NCI-H2227 (cell line): ENCODE data around the gene ZFP64.
A peak's percentile ranks its signal among the peaks of the same experiment; 100 is the strongest.
"Not testable (repeated sequence)": the region's sequence is repeated elsewhere in the genome, so short reads cannot be mapped to it uniquely, and the experiment has no call there.

Experiments used
- DNase-seq: peaks from one replicate; lab custom pipeline; 2025; ENCODE audit not compliant: unreplicated experiment; lab: John Stamatoyannopoulos, UW

Gene ZFP64

GRCh38 chr20:52191132-52191915 is at the start of gene ZFP64:
TSS of gene ZFP64 (minus strand) at chr20:52191779. CDS start at chr20:52191636, 143 bp downstream.
- peak; percentile 89 for DNase-seq

GRCh38 chr20:52240802-52241201 is 49.2 kb upstream of the ZFP64 start:
- no peak for DNase-seq

DNA sequence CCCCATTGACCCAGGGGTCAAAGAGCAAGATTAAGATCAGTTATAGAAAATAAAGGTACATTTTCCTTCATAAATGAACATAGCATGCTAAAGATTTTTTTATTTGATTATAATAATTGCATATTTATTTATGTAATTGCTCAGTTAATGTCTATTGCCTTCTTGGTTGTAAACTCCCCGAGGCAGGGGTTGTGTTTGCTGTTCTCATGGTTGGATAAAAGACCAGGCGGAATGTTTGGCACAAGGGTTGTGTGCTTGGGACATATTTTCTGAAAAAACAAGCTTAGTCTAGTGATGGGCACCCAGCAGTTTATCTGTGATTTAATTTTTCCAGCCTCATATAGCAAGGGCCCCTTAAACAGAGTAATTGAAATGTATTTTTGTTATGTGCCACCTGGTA is 47.5 kb upstream of the ZFP64 start:
- no peak for DNase-seq

- DNase-seq, result no peak
Measured at GRCh38 chr20:52236292-52236691, 44.7 kb upstream of the ZFP64 start.

GRCh38 chr20:52235129-52235528 is 43.5 kb upstream of the ZFP64 start:
- no peak for DNase-seq

DNA sequence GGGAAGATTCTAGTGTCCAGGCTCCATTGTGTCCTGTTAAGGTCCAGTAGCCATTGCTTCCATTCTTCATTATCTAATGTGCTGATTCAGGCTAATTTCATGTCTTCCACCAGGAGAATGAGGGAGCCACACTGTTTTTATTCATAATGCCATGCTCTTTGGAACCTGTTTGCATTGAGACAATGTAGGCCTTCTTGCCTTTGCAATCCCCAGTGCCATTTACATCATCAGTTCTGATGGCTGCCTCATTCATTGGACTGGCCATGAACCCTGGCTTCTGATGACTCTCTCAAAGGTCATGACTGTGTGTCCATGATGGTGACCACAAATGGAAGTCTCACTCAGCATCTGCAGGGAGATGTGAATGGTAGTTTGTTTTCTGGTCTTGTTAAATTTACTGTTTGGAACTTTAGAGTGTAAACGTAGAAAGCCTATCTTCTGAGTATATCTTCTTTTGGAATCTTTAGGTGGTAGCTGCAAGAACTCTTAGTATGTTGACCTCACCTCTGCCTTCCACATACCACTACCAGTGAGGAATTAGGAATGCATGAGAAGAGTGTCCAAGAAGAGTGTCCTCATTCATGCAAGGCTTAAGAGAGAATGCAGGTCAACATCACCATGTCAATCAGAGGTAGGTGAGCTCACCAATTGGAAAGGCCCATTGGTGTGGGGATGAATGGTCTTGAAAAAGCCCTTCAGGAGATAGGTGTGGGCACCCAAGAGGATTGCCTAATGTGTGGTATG is 42.9 kb upstream of the ZFP64 start:
- DNase-seq, result no peak

DNA sequence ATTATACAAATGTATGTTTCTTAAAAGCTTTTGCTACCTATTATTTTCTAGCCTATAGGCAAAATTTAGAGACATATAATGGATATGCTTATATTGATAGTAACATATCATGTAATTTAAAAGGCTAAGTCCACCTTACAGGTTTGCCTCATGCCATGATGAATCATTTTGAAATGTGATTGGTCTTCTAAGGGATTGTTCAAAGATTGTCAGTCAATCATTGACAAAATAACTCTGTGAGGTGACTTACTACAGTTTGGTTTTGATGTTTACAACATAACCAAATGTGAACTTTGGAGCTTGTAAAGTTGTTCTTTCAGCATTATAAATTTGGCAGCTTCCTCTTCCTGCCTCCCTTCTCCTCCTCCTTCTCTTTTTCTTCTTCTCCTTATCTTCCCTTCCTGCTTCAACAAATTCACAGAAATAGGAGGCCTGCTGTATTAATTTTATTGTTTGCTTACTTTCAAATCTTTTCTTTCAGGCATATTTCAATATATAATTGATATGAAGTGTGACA is 39.7 kb upstream of the ZFP64 start:
- DNase-seq, result no peak

- no peak for DNase-seq
Measured at GRCh38 chr20:52230409-52230808, 38.8 kb upstream of the ZFP64 start.

DNA sequence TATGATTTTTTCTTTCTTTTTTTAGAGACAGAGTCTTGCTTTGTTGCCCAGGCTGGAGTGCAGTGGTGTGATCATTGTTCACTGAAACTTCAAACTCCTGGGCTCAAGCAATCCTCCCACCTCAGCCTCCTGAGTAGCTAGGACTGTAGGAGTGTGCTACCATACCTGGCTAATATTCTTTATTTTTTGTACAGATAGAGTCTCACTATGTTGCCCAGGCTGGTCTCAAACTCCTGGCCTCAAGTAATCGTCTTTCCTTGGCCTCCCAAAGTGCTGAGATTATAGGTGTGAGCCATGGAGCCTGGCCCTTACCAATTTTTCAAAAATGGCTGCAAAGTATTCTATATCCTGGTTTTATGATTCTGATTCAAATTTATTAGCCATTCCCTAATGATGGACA is 37.8 kb upstream of the ZFP64 start:
- DNase-seq, result not testable (repeated sequence)

GRCh38 chr20:52226370-52226769 is 34.8 kb upstream of the ZFP64 start:
- peak; percentile 26 for DNase-seq

GRCh38 chr20:52224920-52225319 is 33.3 kb upstream of the ZFP64 start:
- DNase-seq, result no peak

- DNase-seq, result not testable (repeated sequence)
Measured at GRCh38 chr20:52221362-52221761, 29.8 kb upstream of the ZFP64 start.

- DNase-seq, result not testable (repeated sequence)
Measured at GRCh38 chr20:52220891-52221290, 29.3 kb upstream of the ZFP64 start.

GRCh38 chr20:52219441-52219840 is 27.9 kb upstream of the ZFP64 start:
- no peak for DNase-seq

DNA sequence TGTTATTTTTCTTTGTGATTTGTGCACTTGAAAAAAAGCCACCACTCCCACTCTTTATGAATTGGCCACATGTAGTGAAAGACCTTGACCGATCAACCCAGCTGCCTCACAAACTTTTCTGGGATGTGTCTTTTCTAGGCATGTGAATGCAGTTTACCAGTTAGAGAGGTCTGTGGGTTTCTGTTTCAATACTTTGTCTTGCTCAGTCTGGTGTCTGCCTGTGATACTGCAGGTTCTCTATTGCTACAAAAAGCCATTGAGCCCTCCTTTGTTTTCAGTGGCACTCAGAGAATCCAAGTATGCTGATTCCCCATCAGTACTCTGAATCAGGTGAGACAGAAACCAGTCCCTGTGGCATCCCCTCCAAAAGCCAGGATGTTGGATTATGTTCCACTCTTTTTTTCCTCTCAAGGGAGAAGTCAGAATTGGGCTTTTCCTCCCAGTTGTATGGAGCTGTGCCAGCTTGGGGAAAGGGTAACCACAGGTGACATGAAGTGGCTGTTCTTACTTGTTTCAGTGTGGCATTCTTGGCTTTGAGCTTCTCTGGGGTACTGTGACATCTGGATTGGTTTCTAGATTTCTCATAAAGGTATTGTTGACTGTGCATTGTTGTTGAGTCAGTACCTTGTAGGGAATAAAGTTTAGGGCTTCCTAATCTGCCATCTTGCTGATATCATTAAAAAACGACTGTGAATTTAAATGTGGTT is 26.3 kb upstream of the ZFP64 start:
- DNase-seq, result no peak

DNA sequence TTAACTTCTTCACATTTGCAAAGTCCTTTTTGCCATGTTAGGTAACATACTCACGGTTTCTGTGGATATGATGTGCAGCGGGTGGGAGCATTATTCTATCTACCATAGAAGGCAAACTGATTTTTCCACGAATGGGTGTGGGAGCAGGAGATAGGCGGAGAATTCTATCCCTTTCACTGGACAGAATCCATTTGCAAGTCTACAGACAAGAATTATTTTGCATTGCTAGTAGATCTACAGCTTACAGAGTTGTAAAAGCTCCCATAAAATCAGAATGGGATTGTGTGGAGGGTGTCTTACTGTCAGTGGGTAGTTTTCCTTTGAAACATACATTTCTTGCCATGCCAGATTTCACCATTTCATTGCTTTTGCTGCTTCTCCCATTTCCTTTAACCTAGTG is 22.4 kb upstream of the ZFP64 start:
- DNase-seq, result no peak

DNA sequence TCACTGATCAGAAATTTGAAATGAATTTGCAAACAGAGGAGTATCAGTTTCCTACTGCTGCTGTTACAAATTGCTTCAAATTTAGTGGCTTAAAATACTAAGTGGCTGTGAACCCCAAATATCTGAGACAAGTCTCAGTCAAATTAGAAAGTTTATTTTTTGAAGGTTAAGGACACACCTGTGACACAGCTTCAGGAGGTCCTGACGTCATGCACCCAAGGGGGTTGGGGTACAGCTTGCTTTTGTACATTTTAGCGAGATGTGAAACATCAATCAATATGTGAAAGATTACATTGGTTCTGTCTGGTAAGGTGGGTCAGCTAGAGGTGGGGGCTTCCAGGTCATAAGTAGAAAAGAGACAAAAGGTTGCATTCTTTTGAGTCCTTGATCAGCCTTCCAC is 21.4 kb upstream of the ZFP64 start:
- no peak for DNase-seq

DNA sequence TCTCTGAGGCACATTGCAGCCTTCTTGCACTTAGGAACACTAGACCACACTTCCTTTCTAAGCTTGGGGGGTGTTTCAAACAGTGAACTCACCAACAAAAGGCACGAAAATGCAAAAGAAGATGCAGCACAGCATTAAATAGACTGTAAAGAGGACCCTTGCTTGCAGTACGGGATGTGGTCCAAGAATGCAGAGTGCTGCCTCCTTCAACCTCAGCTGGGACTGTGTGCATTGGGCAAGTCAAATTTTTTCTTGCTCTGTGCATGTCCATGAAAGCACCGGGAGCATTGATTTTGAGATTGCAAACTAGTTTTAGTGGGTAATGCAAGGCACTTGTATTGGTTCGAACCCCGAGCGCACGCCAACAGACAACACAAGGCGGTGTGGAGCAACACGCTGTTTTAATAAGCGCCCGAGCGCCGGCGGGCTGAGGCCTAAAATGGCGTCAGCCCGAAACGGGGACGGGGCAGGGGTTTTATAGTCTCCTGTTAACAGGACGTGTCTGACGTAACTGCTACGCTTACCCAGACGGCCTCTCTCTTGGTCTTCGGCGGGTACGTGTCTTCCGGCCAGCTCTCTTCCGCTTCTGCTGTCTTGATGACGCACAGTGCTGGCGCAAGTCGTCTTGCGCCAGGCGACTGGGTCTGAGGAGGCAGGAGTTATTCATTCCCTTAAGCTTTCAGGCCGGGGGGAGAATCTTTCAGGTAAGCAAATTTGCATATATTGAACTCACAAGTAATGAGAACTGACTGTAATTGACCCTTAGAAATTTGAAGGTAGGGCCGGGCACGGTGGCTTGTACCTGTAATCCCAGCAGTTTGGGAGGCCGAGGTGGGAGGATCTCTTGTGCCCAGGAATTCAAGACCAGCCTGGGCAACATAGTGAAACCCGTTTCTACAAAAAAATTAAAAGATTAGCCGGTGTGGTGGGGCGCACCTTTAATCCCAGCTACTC is 18.7 kb upstream of the ZFP64 start:
- no peak for DNase-seq

- DNase-seq, result no peak
Measured at GRCh38 chr20:52209154-52209571, 17.6 kb upstream of the ZFP64 start.

- no peak for DNase-seq
Measured at GRCh38 chr20:52207020-52207810, 15.6 kb upstream of the ZFP64 start.
